Endometrial microvascular endothelial cells (primary cell): ENCODE results near the gene IFI27L1. TPM values are rescaled to one million over a fixed set of nuclear protein-coding genes. Genes with fewer than 3 reads are reported as not detected.
"Not testable (repeated sequence)": the region's sequence is repeated elsewhere in the genome, so short reads cannot be mapped to it uniquely, and the experiment has no call there.

ENCODE experiments used
- in situ Hi-C: cut with HindIII; loops from 2 replicates; pipeline ENCODE4 v1.10.0; 2017; ENCODE audit warnings: low sequenced_read_pairs, low pct_unique_long_range_greater_than_20kb; ENCODE audit errors: inconsistent ontology term
- total RNA-seq: library from RNA; depleted of rRNA; stranded (reverse); fragments of >200 nt; gene quantifications from one replicate; pipeline ENCODE4 v1.2.3, GENCODE V29; 2015; ENCODE audit errors: inconsistent ontology term

Gene IFI27L1
- total RNA-seq, 1 donor from 2014 or later = 23.3 TPM

DNA sequence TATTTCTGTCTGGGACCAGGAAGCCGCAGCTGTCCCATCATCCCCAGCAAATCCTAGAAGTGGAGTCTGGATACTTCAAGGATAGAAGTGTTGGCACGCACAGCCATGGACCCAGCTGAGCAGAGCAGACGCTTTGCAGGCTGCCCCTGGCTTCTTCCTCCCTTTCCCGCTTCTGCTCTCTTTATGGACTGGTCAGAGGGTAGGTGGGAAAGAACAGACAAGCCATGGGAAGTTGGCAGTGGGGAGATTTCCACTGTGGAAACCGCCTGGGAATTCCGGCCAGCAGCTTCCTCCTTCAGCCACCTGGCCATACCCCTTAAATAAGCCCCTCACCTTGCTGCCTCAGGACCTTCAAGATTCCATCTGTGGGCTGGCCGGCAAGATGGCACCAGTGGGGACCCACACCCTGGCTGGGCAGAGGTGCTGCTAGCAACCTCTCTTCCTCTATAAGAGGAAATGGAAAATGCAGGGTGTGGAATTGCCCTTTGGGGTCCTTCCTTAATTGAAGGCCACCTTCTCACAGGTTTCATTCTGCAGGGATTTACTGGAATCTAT, 34.3 kb upstream of the IFI27L1 start:
- in situ Hi-C loops = no loop called here

DNA sequence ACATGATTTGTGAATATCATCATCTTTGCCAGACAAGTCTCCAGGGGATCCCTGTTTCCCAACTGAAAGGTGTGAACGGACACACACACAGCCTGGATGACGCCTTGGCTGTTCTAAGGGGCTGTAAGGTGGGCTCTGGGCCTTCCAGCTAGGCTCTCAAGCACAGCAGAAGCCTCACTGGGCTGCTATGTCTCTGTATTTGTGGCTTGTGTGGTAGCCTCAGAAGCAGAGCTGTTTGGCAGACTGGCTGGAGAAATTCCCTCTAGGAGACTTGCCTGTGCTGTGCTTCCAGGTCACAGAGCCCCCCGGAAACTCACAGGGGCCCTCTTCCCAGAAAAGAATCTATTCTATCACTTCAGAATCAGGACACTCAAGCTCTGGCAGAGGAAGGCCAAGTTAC, 33.5 kb upstream of the IFI27L1 start:
- in situ Hi-C loops = no loop called here

- in situ Hi-C loops = no loop called here
Measured at GRCh38 chr14:94048691-94049624, 32.2 kb upstream of the IFI27L1 start.

- in situ Hi-C loops = no loop called here
Measured at GRCh38 chr14:94049625-94050023, 31.5 kb upstream of the IFI27L1 start.

GRCh38 chr14:94050231-94050880, 30.8 kb upstream of the IFI27L1 start:
- in situ Hi-C loops = no loop called here

DNA sequence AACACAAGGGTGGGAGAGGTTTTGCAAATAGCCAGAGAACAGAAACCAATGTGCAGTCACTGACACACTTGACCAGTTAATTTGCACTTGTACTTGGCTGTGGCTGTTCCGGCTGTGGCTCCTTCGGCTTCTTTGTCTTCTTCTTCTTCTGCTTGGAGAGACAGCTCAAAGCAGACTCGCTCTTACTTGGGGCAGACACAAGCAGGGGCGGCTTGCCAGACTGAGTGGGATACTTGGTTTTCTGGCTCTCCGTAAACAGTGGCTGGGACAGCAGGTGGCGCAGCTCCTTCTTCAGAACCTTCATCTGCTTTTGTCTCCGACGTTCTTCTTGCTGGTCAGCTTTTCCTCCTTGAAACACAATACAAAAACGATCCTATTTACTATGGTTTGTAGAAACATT, 30.0 kb upstream of the IFI27L1 start:
- in situ Hi-C loops = no loop called here

DNA sequence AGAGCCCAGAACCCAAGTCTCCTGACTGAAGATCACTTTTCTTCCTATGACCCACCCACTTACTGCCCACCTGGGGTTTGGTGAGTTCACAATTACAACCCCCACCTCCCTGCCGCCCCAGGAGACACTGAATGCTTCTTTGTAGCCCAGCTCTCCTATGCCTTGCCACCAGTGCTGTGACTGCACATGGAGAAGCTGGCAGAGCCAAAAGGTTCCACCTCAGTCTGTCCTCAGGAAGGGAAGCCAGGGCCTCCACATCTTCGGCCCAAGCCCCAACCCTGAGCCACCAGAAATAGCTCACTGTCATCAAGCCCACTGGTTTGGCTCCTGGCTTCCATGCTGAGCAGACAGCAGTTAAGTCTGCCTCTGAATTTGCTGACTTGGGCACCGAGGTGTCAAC, 29.3 kb upstream of the IFI27L1 start:
- in situ Hi-C loops = no loop called here

GRCh38 chr14:94052199-94052598, 28.9 kb upstream of the IFI27L1 start:
- in situ Hi-C loops = no loop called here

DNA sequence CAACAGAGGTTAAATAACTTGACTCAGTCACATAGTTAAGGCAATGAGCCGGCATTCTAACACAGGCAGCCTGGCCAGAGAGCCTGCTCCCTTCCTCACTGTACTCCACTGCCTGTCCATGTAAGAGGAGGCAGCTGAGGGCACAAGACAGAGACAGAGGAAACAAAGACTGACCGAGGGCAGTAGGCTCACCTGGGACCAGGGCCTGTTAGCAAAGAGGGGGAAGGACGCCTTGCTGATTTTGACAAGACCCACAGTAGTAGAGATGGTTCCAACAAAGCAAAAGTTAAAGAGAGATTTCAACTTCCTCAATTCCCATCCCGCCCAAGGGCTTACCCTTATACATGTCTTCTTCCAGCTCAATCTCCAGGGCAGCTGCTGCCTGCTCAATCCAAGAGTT, 28.4 kb upstream of the IFI27L1 start:
- in situ Hi-C loops = no loop called here

GRCh38 chr14:94054401-94054800, 26.7 kb upstream of the IFI27L1 start:
- in situ Hi-C loops = no loop called here

GRCh38 chr14:94054936-94055335, 26.2 kb upstream of the IFI27L1 start:
- in situ Hi-C loops = no loop called here

DNA sequence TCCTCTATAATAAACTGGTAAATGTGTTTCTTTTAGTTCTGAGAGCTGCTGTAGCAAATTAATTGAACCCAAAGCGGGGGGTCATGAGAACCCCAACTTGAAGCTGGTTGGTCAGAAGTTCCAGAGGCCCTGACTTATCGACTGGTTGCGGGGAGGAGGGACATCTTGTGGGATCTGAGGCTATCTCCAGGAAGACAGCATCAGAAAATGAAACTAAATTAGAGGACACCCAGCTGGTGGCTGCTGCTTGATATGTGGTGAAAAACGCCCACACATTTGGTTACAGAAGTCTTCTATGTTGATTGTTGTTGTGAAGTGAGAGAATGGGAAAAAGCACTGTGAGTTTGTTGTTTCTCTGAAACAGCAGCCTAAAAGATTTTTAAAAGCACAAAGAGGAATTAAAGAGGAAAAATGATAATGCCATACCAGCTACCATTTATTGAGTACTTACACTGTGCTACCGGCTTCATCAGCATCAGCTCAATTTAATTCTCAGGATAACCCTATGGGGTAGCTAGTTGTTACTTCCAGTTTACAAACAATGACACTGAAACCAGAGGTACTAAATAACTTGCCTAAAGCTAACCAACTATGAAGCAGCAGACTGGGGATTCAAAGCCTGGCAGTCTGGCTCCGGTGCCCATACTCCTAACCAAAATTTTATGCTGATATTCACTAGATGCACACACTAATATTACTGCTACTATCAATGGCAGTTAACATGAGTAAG, 24.4 kb upstream of the IFI27L1 start:
- in situ Hi-C loops = no loop called here

DNA sequence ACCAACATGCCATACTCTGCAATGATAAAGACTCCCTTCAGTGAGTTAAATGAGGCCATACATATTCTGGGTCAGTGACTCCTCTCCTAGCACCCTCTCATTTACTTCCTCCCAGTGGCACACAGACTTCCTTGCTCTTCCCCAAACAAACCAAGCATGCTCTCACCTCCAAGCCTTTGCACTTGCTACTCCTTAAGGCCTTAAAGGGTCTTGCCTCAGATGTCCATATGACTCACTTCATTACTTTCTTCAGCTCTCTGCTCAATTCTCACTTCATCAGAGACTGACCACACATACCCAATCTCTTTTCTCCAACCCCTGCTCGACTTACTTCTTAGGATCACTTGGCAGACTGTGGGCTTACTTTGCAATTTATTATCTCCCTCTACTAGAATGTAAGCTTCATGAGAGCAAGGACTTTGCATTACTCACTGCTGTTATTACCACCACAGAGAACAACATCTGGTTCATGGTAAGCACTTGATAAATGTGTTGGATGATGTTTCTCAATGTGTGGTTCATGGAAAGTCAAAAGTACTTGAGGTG, 22.9 kb upstream of the IFI27L1 start:
- in situ Hi-C loops = no loop called here

DNA sequence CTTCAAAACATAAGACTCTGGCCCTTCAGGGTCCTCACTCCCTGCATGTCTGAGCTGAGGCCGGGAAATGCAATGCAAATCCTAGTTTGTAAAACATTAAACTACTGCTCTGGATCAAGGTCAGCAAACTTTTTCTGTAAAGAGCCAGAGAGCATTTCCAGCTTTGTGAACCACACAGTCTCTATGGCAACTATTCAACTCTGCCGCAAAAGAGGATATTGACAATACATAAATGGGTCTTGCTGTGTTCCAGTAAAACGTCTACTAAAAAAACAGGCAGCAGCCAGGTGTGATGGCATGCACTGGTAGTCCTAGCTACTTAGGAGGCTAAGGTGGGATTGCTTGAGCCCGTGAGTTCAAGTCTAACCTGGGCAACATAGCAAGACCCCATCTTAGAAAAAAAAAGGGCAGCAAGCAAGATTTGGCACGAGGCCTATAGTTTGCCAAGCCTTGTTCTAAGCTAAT, 22.4 kb upstream of the IFI27L1 start:
- in situ Hi-C loops = no loop called here

GRCh38 chr14:94059998-94060397, 21.1 kb upstream of the IFI27L1 start:
- in situ Hi-C loops = no loop called here

DNA sequence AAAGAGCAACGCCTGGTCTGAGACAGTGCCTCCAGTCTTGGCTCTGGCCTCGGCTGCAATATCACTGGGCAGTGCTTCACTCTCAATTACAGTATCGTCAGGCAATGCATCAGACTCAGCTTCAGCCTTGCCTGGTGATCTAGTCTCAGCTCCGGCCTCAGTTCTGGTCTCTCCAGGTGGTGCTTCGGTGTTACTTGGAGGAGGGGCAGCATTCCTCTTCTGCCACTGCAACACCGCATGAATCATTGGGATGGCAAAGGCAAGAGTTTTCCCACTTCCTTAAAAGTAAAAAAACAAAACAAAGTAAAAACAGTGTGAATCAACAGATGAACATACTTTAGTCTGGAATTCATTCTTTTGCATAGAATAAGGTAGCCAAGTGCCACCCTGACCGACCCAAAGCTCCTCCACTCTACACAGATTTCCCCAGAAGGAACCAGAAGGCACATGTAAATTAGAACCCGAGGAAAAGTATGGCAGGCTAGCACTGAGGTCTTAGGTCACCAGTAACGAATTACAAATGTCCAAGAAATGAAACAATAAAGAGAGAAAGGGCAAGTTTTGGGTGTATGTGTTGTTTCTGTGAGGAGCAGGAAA, 18.7 kb upstream of the IFI27L1 start:
- in situ Hi-C loops = no loop called here

DNA sequence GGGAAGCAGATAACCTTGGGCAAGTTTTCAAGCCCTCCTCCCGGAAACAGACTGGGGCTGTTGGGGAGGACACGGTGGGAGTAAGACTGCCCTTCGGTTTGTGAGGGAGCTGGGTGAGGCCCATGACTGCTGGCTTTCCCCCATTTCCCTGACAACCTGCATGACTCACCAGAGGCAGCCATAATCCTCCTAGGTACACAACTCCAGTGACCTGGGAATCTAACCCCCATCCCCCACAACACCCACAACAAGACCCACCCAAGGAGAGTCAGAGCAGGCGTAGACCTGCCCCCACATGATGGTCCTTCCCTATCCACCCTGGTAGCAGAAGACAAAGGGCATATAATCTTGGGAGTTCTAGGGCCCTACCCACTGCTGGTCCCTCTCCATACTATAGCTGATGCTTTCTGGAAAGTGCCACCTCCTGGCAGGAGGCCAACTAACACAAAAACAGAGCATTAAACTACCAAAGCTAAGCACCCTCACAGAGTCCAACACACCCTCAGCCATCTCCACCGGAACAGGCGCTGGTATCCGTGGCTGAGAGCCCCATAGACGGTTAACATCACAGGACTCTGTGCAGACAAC, 14.9 kb upstream of the IFI27L1 start:
- in situ Hi-C loops = no loop called here

- in situ Hi-C loops = not testable (repeated sequence)
Measured at GRCh38 chr14:94072076-94072475, 9.0 kb upstream of the IFI27L1 start.
